ENCODE results near the gene RAB7B. TPM values are rescaled to one million over a fixed set of nuclear protein-coding genes. Genes with fewer than 3 reads are reported as not detected.

RAB7B gene
- total and polyA plus RNA-seq, 2 of the 4 experiments (the other 2 are of a cell fraction), result 9.1 to 14.7 TPM

DNA sequence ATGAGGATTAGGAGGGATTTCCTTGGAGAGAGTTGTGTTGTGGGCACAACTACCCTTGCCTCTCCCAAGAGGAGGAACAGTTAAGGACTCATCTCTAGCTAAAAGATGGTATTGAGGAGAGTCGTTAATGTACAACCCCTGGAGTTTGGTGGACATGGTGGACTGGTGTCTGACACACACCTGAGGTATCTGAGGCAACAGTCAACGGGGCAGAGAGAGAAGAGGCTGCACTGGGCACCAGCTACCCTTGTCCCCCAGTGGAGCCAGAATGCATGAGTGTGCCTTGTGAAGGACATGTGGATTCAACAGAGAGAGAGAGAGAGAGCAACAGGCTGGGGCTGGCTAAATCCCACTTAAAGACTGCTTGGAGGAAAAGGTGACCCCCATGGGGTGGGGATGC lies 13.0 kb downstream of the RAB7B start:
- ATAC-seq (ENCODE audit: low read depth) (no peak), DNase-seq (no peak)
- Histone ChIP-seq H3K27me3 (ENCODE audit: control insufficient read depth, insufficient read depth, low read length) (no peaks in the 10 kb centered on the region), H3K14ac (replicated peaks; ENCODE audit: low read depth, low read length) (no peak overlapping the region), H4K5ac (ENCODE audit: low read depth, low read length) (no peak overlapping the region), H3K23ac (ENCODE audit: low read depth, low read length) (no peak overlapping the region), H4K8ac (ENCODE audit: low read depth in 2 of 2, low read length in 2 of 2) (no peak overlapping the region), H3K79me1 (ENCODE audit: low read depth in 1 of 2, low read length in 2 of 2) (no peaks in the 10 kb centered on the region), H2BK15ac (ENCODE audit: low read depth, low read length) (no peak overlapping the region), H4K20me1 (ENCODE audit: insufficient read depth, low read length) (no peaks in the 10 kb centered on the region), H3K9ac (ENCODE audit: low read depth, low read length) (no peak overlapping the region), H3K18ac (ENCODE audit: low read depth, low read length) (no peak overlapping the region), H3K56ac (ENCODE audit: extremely low read depth, insufficient read depth, low read length) (no peak overlapping the region), H3K9me3 (ENCODE audit: control insufficient read depth, insufficient read depth, low read length) (no peaks in the 10 kb centered on the region), H3K4ac (ENCODE audit: low read depth, low read length) (no peak overlapping the region), H3K27ac (ENCODE audit: insufficient read depth, low read length) (no peak overlapping the region), H2BK20ac (ENCODE audit: low read depth, low read length) (no peak overlapping the region), H2BK5ac (ENCODE audit: low read depth, low read length, poor library complexity, severe bottlenecking) (no peak overlapping the region), H3K9me1 (ENCODE audit: insufficient read depth, low read length) (no peaks in the 10 kb centered on the region), H2AFZ (replicated peaks; ENCODE audit: low read length, poor library complexity) (no peak overlapping the region), H3K4me1 (ENCODE audit: control insufficient read depth, insufficient read depth, low read length) (no peaks in the 10 kb centered on the region), H3K4me3 (ENCODE audit: insufficient read depth, low read depth, low read length) (no peak overlapping the region), H3K4me2 (ENCODE audit: low read depth, low read length) (no peak overlapping the region), H2AK5ac (ENCODE audit: low read depth, low read length) (no peak overlapping the region), H3K36me3 (ENCODE audit: control insufficient read depth, insufficient read depth, low read length) (peaks cover 4% of the 10 kb centered on the region; the same call in 1 of the 2 replicates), H2BK120ac (ENCODE audit: low read depth, low read length) (no peak overlapping the region), H2AK9ac (replicated peaks; ENCODE audit: low read depth, low read length, poor library complexity) (no peak overlapping the region), H4K91ac (ENCODE audit: insufficient read depth, low read depth, low read length) (no peak overlapping the region)
- in situ Hi-C loops (cut with MboI; ENCODE audit: low sequenced_read_pairs), result no loop called here
- intact Hi-C loops (cut with micrococcal nuclease), result no loop called here
- CTCF ChIA-PET, result no interaction called here
- no TSS peak for BruUV-seq (replicated peaks)
- TF ChIP-seq POLR2A (IDR thresholded peaks at IDR 0.05; ENCODE audit: low read depth, low read length) (no peak), CEBPB (IDR thresholded peaks at IDR 0.05; ENCODE audit: low read depth, low read length) (no peak), BHLHE40 (IDR thresholded peaks at IDR 0.05; ENCODE audit: low read depth, low read length) (no peak), FOS (IDR thresholded peaks at IDR 0.05; ENCODE audit: low read depth, low read length) (no peak), RCOR1 (IDR thresholded peaks at IDR 0.05; ENCODE audit: insufficient replicate concordance, low read length) (no peak), MAZ (IDR thresholded peaks at IDR 0.05; ENCODE audit: borderline replicate concordance, low read depth, low read length) (no peak), MXI1 (IDR thresholded peaks at IDR 0.05; ENCODE audit: borderline replicate concordance, low read depth, low read length) (no peak), CHD1 (IDR thresholded peaks at IDR 0.05; ENCODE audit: low read depth, low read length) (no peak), SMC3 (IDR thresholded peaks at IDR 0.05; ENCODE audit: low read depth, low read length) (no peak), MAFK (IDR thresholded peaks at IDR 0.05; ENCODE audit: low read depth, low read length) (no peak), USF2 (IDR thresholded peaks at IDR 0.05; ENCODE audit: low read depth, low read length) (no peak), RFX5 (IDR thresholded peaks at IDR 0.05; ENCODE audit: low read depth, low read length) (no peak), RAD21 (IDR thresholded peaks at IDR 0.05; ENCODE audit: low read length) (no peak), NFE2L2 (IDR thresholded peaks at IDR 0.05; ENCODE audit: low read depth, low read length) (no peak)
- TF ChIP-seq, protein P1, sequence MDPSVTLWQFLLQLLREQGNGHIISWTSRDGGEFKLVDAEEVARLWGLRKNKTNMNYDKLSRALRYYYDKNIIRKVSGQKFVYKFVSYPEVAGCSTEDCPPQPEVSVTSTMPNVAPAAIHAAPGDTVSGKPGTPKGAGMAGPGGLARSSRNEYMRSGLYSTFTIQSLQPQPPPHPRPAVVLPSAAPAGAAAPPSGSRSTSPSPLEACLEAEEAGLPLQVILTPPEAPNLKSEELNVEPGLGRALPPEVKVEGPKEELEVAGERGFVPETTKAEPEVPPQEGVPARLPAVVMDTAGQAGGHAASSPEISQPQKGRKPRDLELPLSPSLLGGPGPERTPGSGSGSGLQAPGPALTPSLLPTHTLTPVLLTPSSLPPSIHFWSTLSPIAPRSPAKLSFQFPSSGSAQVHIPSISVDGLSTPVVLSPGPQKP (IDR thresholded peaks at IDR 0.05; ENCODE audit: borderline replicate concordance, low read depth, low read length), result no peak
- TF ChIP-seq, protein P2, sequence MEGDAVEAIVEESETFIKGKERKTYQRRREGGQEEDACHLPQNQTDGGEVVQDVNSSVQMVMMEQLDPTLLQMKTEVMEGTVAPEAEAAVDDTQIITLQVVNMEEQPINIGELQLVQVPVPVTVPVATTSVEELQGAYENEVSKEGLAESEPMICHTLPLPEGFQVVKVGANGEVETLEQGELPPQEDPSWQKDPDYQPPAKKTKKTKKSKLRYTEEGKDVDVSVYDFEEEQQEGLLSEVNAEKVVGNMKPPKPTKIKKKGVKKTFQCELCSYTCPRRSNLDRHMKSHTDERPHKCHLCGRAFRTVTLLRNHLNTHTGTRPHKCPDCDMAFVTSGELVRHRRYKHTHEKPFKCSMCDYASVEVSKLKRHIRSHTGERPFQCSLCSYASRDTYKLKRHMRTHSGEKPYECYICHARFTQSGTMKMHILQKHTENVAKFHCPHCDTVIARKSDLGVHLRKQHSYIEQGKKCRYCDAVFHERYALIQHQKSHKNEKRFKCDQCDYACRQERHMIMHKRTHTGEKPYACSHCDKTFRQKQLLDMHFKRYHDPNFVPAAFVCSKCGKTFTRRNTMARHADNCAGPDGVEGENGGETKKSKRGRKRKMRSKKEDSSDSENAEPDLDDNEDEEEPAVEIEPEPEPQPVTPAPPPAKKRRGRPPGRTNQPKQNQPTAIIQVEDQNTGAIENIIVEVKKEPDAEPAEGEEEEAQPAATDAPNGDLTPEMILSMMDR (conservative IDR thresholded peaks at IDR 0.05; ENCODE audit: low read depth, low read length), result no peak
- POLR2A ChIA-PET (ENCODE audit: unreplicated experiment), result no interaction called here
- 80% methylated on average over 1 of the region's 2 CpGs; no CpG with 5 or more reads in 1 of the 2 experiments for WGBS, 2 experiments (ENCODE audit: extremely low coverage in 2 of 2, insufficient read length in 1 of 2)
- dilution Hi-C loops (cut with HindIII; ENCODE audit: low sequenced_read_pairs, unreplicated experiment), result no loop called here

Measured in IMR-90 (cell line).